ENCODE measurements around the gene KCNC2.

GRCh38 chr12:75196865-75197264 lies 12.8 kb downstream of the KCNC2 start:
- no peak for TF ChIP-seq SUZ12 (IDR thresholded peaks at IDR 0.05; ENCODE audit: extremely low read depth, insufficient read depth, insufficient read length)
- no peak for TF ChIP-seq ZNF274 (IDR thresholded peaks at IDR 0.05; ENCODE audit: low read depth, low read length)
